ENCODE measurements around the gene MAP1LC3C. TPM values are rescaled to one million over a fixed set of nuclear protein-coding genes. Genes with fewer than 3 reads are reported as not detected.

MAP1LC3C gene
- polyA plus RNA-seq (2013, experiment 1 of 2), result 1.1 TPM
- polyA plus RNA-seq (2013, experiment 2 of 2), result 0.51 TPM

GRCh38 chr1:241999026-241999425 is at the start of gene MAP1LC3C:
Gene MAP1LC3C (minus strand): TSS chr1:241999098. CDS start chr1:241999008, 90 bp downstream.
- Histone ChIP-seq H3K4me1 (ENCODE audit: insufficient read depth, low read length) (peaks cover 6% of the 10 kb centered on the region; the same call in 1 of the 2 replicates), H3K9ac (ENCODE audit: low read depth, low read length) (no peak within 1 kb of the TSS), H3K27ac (ENCODE audit: low read depth, low read length) (peak within 1 kb of the TSS; percentile 11; the same call in 1 of the 2 replicates), H3K9me3 (ENCODE audit: insufficient read depth, low read depth, low read length) (no peaks in the 10 kb centered on the region), H3K36me3 (ENCODE audit: insufficient read depth, low read length) (no peaks in the 10 kb centered on the region), H3K4me3 (ENCODE audit: low read length) (peak within 1 kb of the TSS; percentile 54), H3K27me3 (ENCODE audit: insufficient read depth, low read length) (no peaks in the 10 kb centered on the region; the same call in 1 of the 2 replicates)
- WGBS, result 21% methylated on average over 4 of the region's 4 CpGs

GRCh38 chr1:242043165-242043564 is 44.3 kb upstream of the MAP1LC3C start:
- Histone ChIP-seq H3K36me3 (ENCODE audit: insufficient read depth, low read length) (no peaks in the 10 kb centered on the region), H3K4me1 (ENCODE audit: insufficient read depth, low read length) (no peaks in the 10 kb centered on the region), H3K9me3 (ENCODE audit: insufficient read depth, low read depth, low read length) (peaks cover 8% of the 10 kb centered on the region), H3K27ac (ENCODE audit: low read depth, low read length) (no peak overlapping the region), H3K4me3 (ENCODE audit: low read length) (no peak overlapping the region), H3K27me3 (ENCODE audit: insufficient read depth, low read length) (no peaks in the 10 kb centered on the region), H3K9ac (ENCODE audit: low read depth, low read length) (no peak overlapping the region)
- WGBS, result 61% methylated on average over 3 of the region's 3 CpGs

- Histone ChIP-seq H3K9me3 (ENCODE audit: insufficient read depth, low read depth, low read length) (no peaks in the 10 kb centered on the region), H3K4me3 (ENCODE audit: low read length) (no peak overlapping the region), H3K27ac (ENCODE audit: low read depth, low read length) (no peak overlapping the region), H3K4me1 (ENCODE audit: insufficient read depth, low read length) (no peaks in the 10 kb centered on the region), H3K27me3 (ENCODE audit: insufficient read depth, low read length) (no peaks in the 10 kb centered on the region), H3K9ac (ENCODE audit: low read depth, low read length) (no peak overlapping the region), H3K36me3 (ENCODE audit: insufficient read depth, low read length) (no peaks in the 10 kb centered on the region)
- WGBS, result 94% methylated on average over 3 of the region's 5 CpGs
Observed at GRCh38 chr1:242034392-242034791, 35.5 kb upstream of the MAP1LC3C start.

- no peak overlapping the region for H3K9ac ChIP-seq (ENCODE audit: low read depth, low read length)
- H3K9me3 ChIP-seq (ENCODE audit: insufficient read depth, low read depth, low read length), result no peaks in the 10 kb centered on the region
- H3K27ac ChIP-seq (ENCODE audit: low read depth, low read length), result no peak overlapping the region
- WGBS, result 94% methylated on average over 4 of the region's 4 CpGs
- no peaks in the 10 kb centered on the region for H3K27me3 ChIP-seq (ENCODE audit: insufficient read depth, low read length)
- H3K36me3 ChIP-seq (ENCODE audit: insufficient read depth, low read length), result no peaks in the 10 kb centered on the region
- H3K4me3 ChIP-seq (ENCODE audit: low read length), result no peak overlapping the region
- no peaks in the 10 kb centered on the region for H3K4me1 ChIP-seq (ENCODE audit: insufficient read depth, low read length)
Observed at GRCh38 chr1:242033447-242033846, 34.5 kb upstream of the MAP1LC3C start.

- Histone ChIP-seq H3K36me3 (ENCODE audit: insufficient read depth, low read length) (no peaks in the 10 kb centered on the region), H3K27me3 (ENCODE audit: insufficient read depth, low read length) (no peaks in the 10 kb centered on the region), H3K27ac (ENCODE audit: low read depth, low read length) (no peak overlapping the region), H3K9me3 (ENCODE audit: insufficient read depth, low read depth, low read length) (no peaks in the 10 kb centered on the region), H3K4me3 (ENCODE audit: low read length) (no peak overlapping the region), H3K9ac (ENCODE audit: low read depth, low read length) (no peak overlapping the region), H3K4me1 (ENCODE audit: insufficient read depth, low read length) (no peaks in the 10 kb centered on the region)
- WGBS, result 97% methylated on average over 1 of the region's 1 CpG
Observed at GRCh38 chr1:242030071-242030470, 31.2 kb upstream of the MAP1LC3C start.

- Histone ChIP-seq H3K27ac (ENCODE audit: low read depth, low read length) (no peak overlapping the region), H3K9ac (ENCODE audit: low read depth, low read length) (no peak overlapping the region), H3K4me1 (ENCODE audit: insufficient read depth, low read length) (no peaks in the 10 kb centered on the region), H3K9me3 (ENCODE audit: insufficient read depth, low read depth, low read length) (no peaks in the 10 kb centered on the region), H3K36me3 (ENCODE audit: insufficient read depth, low read length) (no peaks in the 10 kb centered on the region), H3K27me3 (ENCODE audit: insufficient read depth, low read length) (no peaks in the 10 kb centered on the region), H3K4me3 (ENCODE audit: low read length) (no peak overlapping the region)
- 93% methylated on average over 13 of the region's 13 CpGs for WGBS
Observed at GRCh38 chr1:242025681-242026080, 26.8 kb upstream of the MAP1LC3C start.

- H3K9ac ChIP-seq (ENCODE audit: low read depth, low read length), result no peak overlapping the region
- H3K4me1 ChIP-seq (ENCODE audit: insufficient read depth, low read length), result no peaks in the 10 kb centered on the region
- no peak overlapping the region for H3K27ac ChIP-seq (ENCODE audit: low read depth, low read length)
- H3K27me3 ChIP-seq (ENCODE audit: insufficient read depth, low read length), result no peaks in the 10 kb centered on the region
- H3K4me3 ChIP-seq (ENCODE audit: low read length), result no peak overlapping the region
- WGBS, result 94% methylated on average over 6 of the region's 6 CpGs
- H3K36me3 ChIP-seq (ENCODE audit: insufficient read depth, low read length), result no peaks in the 10 kb centered on the region
- no peaks in the 10 kb centered on the region for H3K9me3 ChIP-seq (ENCODE audit: insufficient read depth, low read depth, low read length)
Observed at GRCh38 chr1:242023805-242024204, 24.9 kb upstream of the MAP1LC3C start.

- no peaks in the 10 kb centered on the region for H3K27me3 ChIP-seq (ENCODE audit: insufficient read depth, low read length)
- no peak overlapping the region for H3K27ac ChIP-seq (ENCODE audit: low read depth, low read length)
- H3K4me1 ChIP-seq (ENCODE audit: insufficient read depth, low read length), result no peaks in the 10 kb centered on the region
- no peaks in the 10 kb centered on the region for H3K9me3 ChIP-seq (ENCODE audit: insufficient read depth, low read depth, low read length)
- H3K4me3 ChIP-seq (ENCODE audit: low read length), result no peak overlapping the region
- no peaks in the 10 kb centered on the region for H3K36me3 ChIP-seq (ENCODE audit: insufficient read depth, low read length)
- no peak overlapping the region for H3K9ac ChIP-seq (ENCODE audit: low read depth, low read length)
- WGBS, result 94% methylated on average over 6 of the region's 6 CpGs
Observed at GRCh38 chr1:242019018-242019417, 20.1 kb upstream of the MAP1LC3C start.

- Histone ChIP-seq H3K4me3 (ENCODE audit: low read length) (no peak overlapping the region), H3K9ac (ENCODE audit: low read depth, low read length) (no peak overlapping the region), H3K36me3 (ENCODE audit: insufficient read depth, low read length) (no peaks in the 10 kb centered on the region), H3K27ac (ENCODE audit: low read depth, low read length) (no peak overlapping the region), H3K27me3 (ENCODE audit: insufficient read depth, low read length) (no peaks in the 10 kb centered on the region), H3K4me1 (ENCODE audit: insufficient read depth, low read length) (no peaks in the 10 kb centered on the region), H3K9me3 (ENCODE audit: insufficient read depth, low read depth, low read length) (no peaks in the 10 kb centered on the region)
- whole genome bisulfite sequencing, result 54% methylated on average over 7 of the region's 10 CpGs
Observed at GRCh38 chr1:242017580-242018233, 18.8 kb upstream of the MAP1LC3C start.

GRCh38 chr1:242016479-242016878 is 17.6 kb upstream of the MAP1LC3C start:
- Histone ChIP-seq H3K9ac (ENCODE audit: low read depth, low read length) (no peak overlapping the region), H3K27me3 (ENCODE audit: insufficient read depth, low read length) (no peaks in the 10 kb centered on the region), H3K4me1 (ENCODE audit: insufficient read depth, low read length) (no peaks in the 10 kb centered on the region), H3K9me3 (ENCODE audit: insufficient read depth, low read depth, low read length) (no peaks in the 10 kb centered on the region), H3K36me3 (ENCODE audit: insufficient read depth, low read length) (no peaks in the 10 kb centered on the region), H3K27ac (ENCODE audit: low read depth, low read length) (no peak overlapping the region), H3K4me3 (ENCODE audit: low read length) (no peak overlapping the region)

- Histone ChIP-seq H3K9me3 (ENCODE audit: insufficient read depth, low read depth, low read length) (no peaks in the 10 kb centered on the region), H3K9ac (ENCODE audit: low read depth, low read length) (no peak overlapping the region), H3K27me3 (ENCODE audit: insufficient read depth, low read length) (no peaks in the 10 kb centered on the region), H3K27ac (ENCODE audit: low read depth, low read length) (no peak overlapping the region), H3K4me3 (ENCODE audit: low read length) (no peak overlapping the region), H3K4me1 (ENCODE audit: insufficient read depth, low read length) (peaks cover 3% of the 10 kb centered on the region; the same call in 1 of the 2 replicates), H3K36me3 (ENCODE audit: insufficient read depth, low read length) (no peaks in the 10 kb centered on the region)
- WGBS, result 96% methylated on average over 5 of the region's 5 CpGs
Observed at GRCh38 chr1:242011894-242012660, 13.2 kb upstream of the MAP1LC3C start.

Measured in HUES64 (cell line).